Mesendoderm (in vitro differentiated cells): ENCODE data around the gene NSMCE1.

Experiments used
- DNase-seq: peaks from one replicate; pipeline ENCODE4 v3.0.0; 2013
- H2AK5ac ChIP-seq: 2 replicates; pipeline ENCODE4 v1.6.1; 2013; ENCODE audit warnings: low read length, inconsistent platforms
- H2BK120ac ChIP-seq: 2 replicates; pipeline ENCODE4 v1.6.1; 2013; ENCODE audit warnings: low read depth, mild to moderate bottlenecking, low read length, moderate library complexity, mixed read lengths
- H2BK15ac ChIP-seq: replicated peaks from 2 replicates; pipeline ENCODE4 v1.6.1; 2013; ENCODE audit warnings: low read depth, mild to moderate bottlenecking, moderate library complexity
- H2BK5ac ChIP-seq: 2 replicates; pipeline ENCODE4 v1.6.1; 2013; ENCODE audit warnings: low read length, inconsistent platforms
- H3K18ac ChIP-seq: 2 replicates; pipeline ENCODE4 v1.6.1; 2013; ENCODE audit warnings: mild to moderate bottlenecking, low read length, mixed read lengths
- H3K23ac ChIP-seq: one replicate; pipeline ENCODE4 v1.6.1; 2013; ENCODE audit warnings: low read length
- H3K27ac ChIP-seq: 2 replicates; pipeline ENCODE4 v1.5.1; 2013; ENCODE audit warnings: low read depth, mild to moderate bottlenecking, inconsistent platforms, low read length, moderate library complexity
- H3K27me3 ChIP-seq: 2 replicates; pipeline ENCODE4 v1.6.1; 2013; ENCODE audit warnings: low read length, control low read depth, mild to moderate bottlenecking, inconsistent platforms; ENCODE audit not compliant: insufficient read depth, poor library complexity
- H3K36me3 ChIP-seq: 2 replicates; pipeline ENCODE4 v1.6.1; 2013; ENCODE audit warnings: low read length, inconsistent platforms; ENCODE audit not compliant: control insufficient read depth, insufficient read depth
- H3K4ac ChIP-seq: one replicate; pipeline ENCODE4 v1.6.1; 2013; ENCODE audit warnings: low read depth, mild to moderate bottlenecking, low read length, moderate library complexity
- H3K4me1 ChIP-seq: 2 replicates; pipeline ENCODE4 v1.6.1; 2013; ENCODE audit warnings: low read depth, low read length, inconsistent platforms; ENCODE audit not compliant: control insufficient read depth
- H3K4me2 ChIP-seq: 2 replicates; pipeline ENCODE4 v1.6.1; 2013; ENCODE audit warnings: low read length
- H3K4me3 ChIP-seq: 2 replicates; pipeline ENCODE4 v1.5.1; 2013; ENCODE audit warnings: mild to moderate bottlenecking, low read length
- H3K56ac ChIP-seq: one replicate; pipeline ENCODE4 v1.6.1; 2013; ENCODE audit warnings: low read length
- H3K79me1 ChIP-seq: 2 replicates; pipeline ENCODE4 v1.6.1; 2013; ENCODE audit warnings: low read length, inconsistent platforms
- H3K79me2 ChIP-seq: 2 replicates; pipeline ENCODE4 v1.6.1; 2013; ENCODE audit warnings: mild to moderate bottlenecking, low read length; ENCODE audit not compliant: control insufficient read depth, insufficient read depth
- H3K9ac ChIP-seq: 2 replicates; pipeline ENCODE4 v1.6.1; 2013; ENCODE audit warnings: low read length, inconsistent platforms
- H4K5ac ChIP-seq: one replicate; pipeline ENCODE4 v1.6.1; 2013; ENCODE audit warnings: low read length
- H4K8ac ChIP-seq: one replicate; pipeline ENCODE4 v1.6.1; 2013; ENCODE audit warnings: low read depth, mild to moderate bottlenecking, control low read depth, low read length, moderate library complexity
- WGBS: extraction: QIAGEN DNeasy Blood & Tissue Kit; methylation state at CpG from one replicate; pipeline ENCODE4 v1.1.7; 2013; ENCODE audit warnings: low lambda C conversion rate, missing lambda C conversion rate; ENCODE audit not compliant: insufficient coverage; ENCODE audit errors: extremely low coverage; 5-methylcytosine and 5-hydroxymethylcytosine counted together

The NSMCE1 gene

GRCh38 chr16:27239026-27239425, 29.5 kb downstream of the NSMCE1 start:
- Histone ChIP-seq H3K4me2 (no peak overlapping the region), H2AK5ac (no peak overlapping the region), H4K8ac (no peak overlapping the region), H3K4me3 (no peak overlapping the region), H2BK15ac (no peak overlapping the region), H3K36me3 (no peaks in the 10 kb centered on the region), H3K4ac (no peak overlapping the region), H3K27me3 (no peaks in the 10 kb centered on the region), H3K27ac (no peak overlapping the region), H4K5ac (no peak overlapping the region), H3K79me1 (no peaks in the 10 kb centered on the region), H3K23ac (no peak overlapping the region), H2BK5ac (no peak overlapping the region), H3K56ac (no peak overlapping the region), H3K9ac (no peak overlapping the region), H3K18ac (no peak overlapping the region), H3K4me1 (peaks cover 5% of the 10 kb centered on the region), H2BK120ac (no peak overlapping the region), H3K79me2 (no peaks in the 10 kb centered on the region)
- no CpG with 5 or more reads among the region's 5 CpGs for WGBS
- DNase-seq, result no peak

DNA sequence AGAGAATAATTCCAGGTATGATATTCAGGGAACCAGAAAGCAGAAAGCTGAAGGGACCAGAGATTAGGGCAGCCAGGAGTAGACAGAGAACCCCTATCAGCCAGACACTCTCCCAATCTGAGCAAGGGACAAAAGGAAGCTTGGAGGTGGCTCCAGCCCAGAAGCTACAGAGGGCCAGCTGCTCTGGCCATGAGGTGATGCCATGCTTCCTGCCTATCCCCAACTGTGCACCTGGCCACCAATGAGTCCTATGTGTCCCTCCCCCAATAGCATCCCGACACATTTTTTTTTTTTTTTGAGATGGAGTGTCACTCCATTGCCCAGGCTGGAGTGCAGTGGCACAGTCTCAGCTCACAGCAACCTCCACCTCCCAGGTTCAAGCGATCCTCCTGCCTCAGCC, 30.0 kb downstream of the NSMCE1 start:
- Histone ChIP-seq H3K56ac (no peak overlapping the region), H3K23ac (no peak overlapping the region), H3K4ac (no peak overlapping the region), H3K18ac (no peak overlapping the region), H2BK120ac (no peak overlapping the region), H3K9ac (no peak overlapping the region), H3K79me1 (no peaks in the 10 kb centered on the region), H3K4me2 (no peak overlapping the region), H3K27me3 (no peaks in the 10 kb centered on the region), H4K5ac (no peak overlapping the region), H3K36me3 (no peaks in the 10 kb centered on the region), H2BK5ac (no peak overlapping the region), H2AK5ac (no peak overlapping the region), H3K4me1 (peaks cover 5% of the 10 kb centered on the region), H3K79me2 (no peaks in the 10 kb centered on the region), H2BK15ac (no peak overlapping the region), H4K8ac (no peak overlapping the region), H3K4me3 (no peak overlapping the region), H3K27ac (no peak overlapping the region)
- no peak for DNase-seq
- WGBS, result no CpG with 5 or more reads among the region's 2 CpGs

- Histone ChIP-seq H3K36me3 (no peaks in the 10 kb centered on the region), H3K27ac (no peak overlapping the region), H3K4me2 (no peak overlapping the region), H3K56ac (no peak overlapping the region), H3K18ac (no peak overlapping the region), H3K79me1 (no peaks in the 10 kb centered on the region), H3K27me3 (no peaks in the 10 kb centered on the region), H4K5ac (no peak overlapping the region), H2BK5ac (no peak overlapping the region), H3K4ac (no peak overlapping the region), H3K23ac (no peak overlapping the region), H2AK5ac (no peak overlapping the region), H2BK120ac (no peak overlapping the region), H3K4me3 (no peak overlapping the region), H2BK15ac (no peak overlapping the region), H3K79me2 (no peaks in the 10 kb centered on the region), H4K8ac (no peak overlapping the region), H3K9ac (no peak overlapping the region), H3K4me1 (peaks cover 3% of the 10 kb centered on the region)
- DNase-seq, result no peak
- no CpG with 5 or more reads among the region's 16 CpGs for WGBS
These were observed 30.5 kb downstream of the NSMCE1 start for GRCh38 chr16:27238016-27238587.

- Histone ChIP-seq H2BK15ac (no peak overlapping the region), H3K4me1 (no peaks in the 10 kb centered on the region), H3K79me1 (no peaks in the 10 kb centered on the region), H3K23ac (no peak overlapping the region), H3K36me3 (no peaks in the 10 kb centered on the region), H3K4ac (no peak overlapping the region), H3K56ac (peak overlapping the region; percentile 49), H3K27me3 (no peaks in the 10 kb centered on the region), H4K5ac (no peak overlapping the region), H3K4me2 (no peak overlapping the region), H3K79me2 (no peaks in the 10 kb centered on the region), H2BK5ac (no peak overlapping the region), H3K4me3 (no peak overlapping the region), H4K8ac (no peak overlapping the region), H3K18ac (no peak overlapping the region), H2BK120ac (no peak overlapping the region), H3K9ac (no peak overlapping the region), H2AK5ac (no peak overlapping the region), H3K27ac (no peak overlapping the region)
- WGBS, result no CpG with 5 or more reads among the region's 22 CpGs
- no peak for DNase-seq
These were observed 31.2 kb downstream of the NSMCE1 start for GRCh38 chr16:27237219-27238015.

DNA sequence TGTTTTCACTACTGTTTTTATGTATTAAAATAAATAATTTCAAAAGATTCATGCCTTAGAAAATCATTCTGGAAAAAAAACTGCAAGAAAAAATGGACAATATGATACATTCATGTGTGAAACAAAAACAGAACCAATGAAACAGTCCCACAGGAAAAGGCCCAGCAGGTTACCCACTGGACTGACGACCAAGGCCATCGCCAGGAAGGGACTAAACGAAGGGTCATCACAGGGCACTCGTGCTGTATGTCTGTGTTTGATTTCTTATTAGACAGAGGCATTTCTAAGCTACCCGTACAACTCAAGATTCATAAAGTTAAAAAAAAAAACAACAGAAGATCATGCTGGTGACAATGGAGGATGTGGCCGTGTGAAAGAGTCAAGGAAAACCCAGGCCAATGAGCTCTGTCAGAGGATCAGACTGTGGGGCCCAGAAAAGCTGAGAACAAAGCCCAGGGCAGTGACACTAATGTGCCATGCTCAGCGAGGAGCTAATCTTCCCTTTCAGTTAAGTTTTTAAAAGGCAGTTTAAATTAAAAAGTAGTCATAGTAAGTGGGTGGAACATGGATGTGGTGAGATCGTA, 31.8 kb downstream of the NSMCE1 start:
- no peak overlapping the region for H4K8ac ChIP-seq
- no CpG with 5 or more reads among the region's 8 CpGs for WGBS
- no peak overlapping the region for H3K23ac ChIP-seq
- DNase-seq, result no peak
- no peaks in the 10 kb centered on the region for H3K36me3 ChIP-seq
- H2BK120ac ChIP-seq, result no peak overlapping the region
- no peak overlapping the region for H3K4ac ChIP-seq
- H2BK5ac ChIP-seq, result no peak overlapping the region
- no peaks in the 10 kb centered on the region for H3K27me3 ChIP-seq
- no peak overlapping the region for H4K5ac ChIP-seq
- no peak overlapping the region for H3K56ac ChIP-seq
- H3K9ac ChIP-seq, result no peak overlapping the region
- H3K27ac ChIP-seq, result no peak overlapping the region
- H2AK5ac ChIP-seq, result no peak overlapping the region
- no peaks in the 10 kb centered on the region for H3K79me1 ChIP-seq
- no peaks in the 10 kb centered on the region for H3K79me2 ChIP-seq
- H3K4me3 ChIP-seq, result no peak overlapping the region
- H3K18ac ChIP-seq, result no peak overlapping the region
- H2BK15ac ChIP-seq, result no peak overlapping the region
- H3K4me1 ChIP-seq, result no peaks in the 10 kb centered on the region
- no peak overlapping the region for H3K4me2 ChIP-seq
